ENCODE measurements around the gene CTNND2.

Gene CTNND2

DNA sequence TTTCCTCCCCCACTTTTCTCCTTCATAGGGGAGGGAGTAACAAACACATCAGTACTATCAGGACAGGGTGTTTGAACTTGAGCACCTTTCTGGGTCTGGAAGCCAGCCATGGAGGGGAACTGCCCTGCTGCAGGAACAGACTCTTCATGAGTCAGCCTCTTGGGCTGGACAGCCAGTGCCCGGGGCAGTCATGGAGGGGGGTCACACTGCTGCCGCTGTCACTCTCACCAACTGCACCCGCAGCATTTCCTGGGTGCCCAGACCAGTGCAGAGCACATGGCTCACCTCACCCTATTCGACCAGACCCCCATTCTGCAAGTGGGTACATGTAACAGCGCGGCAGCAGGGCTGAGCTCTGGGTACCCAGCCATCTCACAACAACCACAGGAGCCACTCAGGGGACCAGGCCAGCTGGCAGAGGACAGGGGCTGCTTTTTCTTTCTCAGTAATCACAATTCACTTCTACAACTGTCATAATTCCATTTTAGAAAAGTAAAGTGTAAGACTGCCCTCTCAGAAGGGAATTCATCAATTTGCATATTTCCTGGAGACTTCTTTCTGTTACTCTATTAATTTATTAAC, 118.4 kb downstream of the CTNND2 start:
- no peaks in the 10 kb centered on the region for H3K27me3 ChIP-seq (ENCODE audit: insufficient read depth, low read length)
- H3K36me3 ChIP-seq (ENCODE audit: control insufficient read depth in 1 of 2, insufficient read depth in 2 of 2, low read length in 2 of 2), result no peaks in the 10 kb centered on the region
- H3K4me3 ChIP-seq (ENCODE audit: low read depth, low read length), result no peak overlapping the region
- no peak overlapping the region for H2BK120ac ChIP-seq (ENCODE audit: insufficient read depth, low read length, poor library complexity)
- H2AK5ac ChIP-seq (ENCODE audit: low read length), result no peak overlapping the region
- H3K79me1 ChIP-seq (ENCODE audit: low read length), result no peaks in the 10 kb centered on the region
- no peak overlapping the region for H2BK12ac ChIP-seq (ENCODE audit: low read length)
- H3K4ac ChIP-seq (ENCODE audit: low read depth, low read length), result no peak overlapping the region
- no peak overlapping the region for H3K9ac ChIP-seq (ENCODE audit: low read length)
- no peak overlapping the region for H4K8ac ChIP-seq (ENCODE audit: low read depth, low read length)
- H3K27ac ChIP-seq (ENCODE audit: low read depth, low read length), result no peak overlapping the region
- H3K23ac ChIP-seq (ENCODE audit: low read length), result no peak overlapping the region
- H4K91ac ChIP-seq (ENCODE audit: low read depth, low read length), result no peak overlapping the region
- no peak overlapping the region for H3K4me2 ChIP-seq (ENCODE audit: low read length)
- H3K9me3 ChIP-seq (ENCODE audit: insufficient read depth, low read depth, low read length), result no peaks in the 10 kb centered on the region
- no peak for DNase-seq
- H2BK5ac ChIP-seq (ENCODE audit: low read depth, low read length, poor library complexity), result no peak overlapping the region
- no peaks in the 10 kb centered on the region for H3K79me2 ChIP-seq (ENCODE audit: control insufficient read depth, insufficient read depth, low read length, poor library complexity)
- H2AFZ ChIP-seq (ENCODE audit: insufficient read depth, low read length, poor library complexity), result no peak overlapping the region
- H4K12ac ChIP-seq (ENCODE audit: low read depth, low read length), result no peak overlapping the region
- H3K18ac ChIP-seq (ENCODE audit: low read length), result no peak overlapping the region
- no CpG with 5 or more reads among the region's 6 CpGs for WGBS (ENCODE audit: extremely low coverage, insufficient coverage, insufficient read length)
- H3K14ac ChIP-seq (ENCODE audit: low read length), result no peak overlapping the region
- no peaks in the 10 kb centered on the region for H3K4me1 ChIP-seq (ENCODE audit: control insufficient read depth in 1 of 2, insufficient read depth in 2 of 2, low read length in 2 of 2)

DNA sequence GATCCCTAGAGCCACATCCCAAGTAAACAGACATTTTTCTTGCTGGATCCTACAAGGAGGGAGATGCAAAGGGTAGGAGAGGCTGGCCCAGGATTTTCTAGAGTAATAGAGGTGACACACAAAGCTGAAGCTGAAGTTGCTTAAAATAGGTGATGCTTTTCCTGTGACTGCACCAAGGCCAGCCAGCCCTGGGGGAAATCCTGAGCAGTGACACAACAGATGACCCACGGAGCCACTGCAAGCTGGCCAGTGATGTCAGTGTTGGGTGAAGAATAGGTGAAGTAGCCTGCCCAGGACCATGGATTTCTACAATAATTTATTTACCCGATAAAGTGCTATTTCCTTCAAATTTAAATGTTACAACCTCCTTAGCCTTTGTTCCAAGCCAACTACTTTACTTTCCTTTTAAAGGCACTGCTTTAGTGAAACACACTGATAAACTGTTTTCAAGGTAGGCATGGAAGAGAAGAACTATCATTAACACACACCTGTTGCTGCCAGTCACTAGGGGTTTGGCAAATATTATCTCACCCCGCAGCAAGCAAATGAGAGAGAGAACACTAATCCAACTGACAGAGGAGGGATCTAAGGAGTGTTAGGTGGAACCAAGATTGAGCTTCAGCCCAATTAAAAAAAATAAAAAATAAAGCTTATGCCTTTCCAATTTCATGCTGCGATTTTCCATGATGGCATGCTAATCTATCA, 123.5 kb downstream of the CTNND2 start:
- no peaks in the 10 kb centered on the region for H3K27me3 ChIP-seq (ENCODE audit: insufficient read depth, low read length)
- no peak overlapping the region for H3K14ac ChIP-seq (ENCODE audit: low read length)
- no peaks in the 10 kb centered on the region for H3K9me3 ChIP-seq (ENCODE audit: insufficient read depth, low read depth, low read length)
- no peaks in the 10 kb centered on the region for H3K36me3 ChIP-seq (ENCODE audit: control insufficient read depth in 1 of 2, insufficient read depth in 2 of 2, low read length in 2 of 2)
- no peak overlapping the region for H4K8ac ChIP-seq (ENCODE audit: low read depth, low read length)
- peak; percentile 77 to 80 for DNase-seq
- H2BK120ac ChIP-seq (ENCODE audit: insufficient read depth, low read length, poor library complexity), result no peak overlapping the region
- H3K4me1 ChIP-seq (ENCODE audit: control insufficient read depth in 1 of 2, insufficient read depth in 2 of 2, low read length in 2 of 2), result no peaks in the 10 kb centered on the region
- H3K9ac ChIP-seq (ENCODE audit: low read length), result no peak overlapping the region
- H2BK5ac ChIP-seq (ENCODE audit: low read depth, low read length, poor library complexity), result no peak overlapping the region
- H3K27ac ChIP-seq (ENCODE audit: low read depth, low read length), result no peak overlapping the region
- no peak overlapping the region for H3K4me2 ChIP-seq (ENCODE audit: low read length)
- H4K12ac ChIP-seq (ENCODE audit: low read depth, low read length), result no peak overlapping the region
- H2BK12ac ChIP-seq (ENCODE audit: low read length), result no peak overlapping the region
- H3K79me2 ChIP-seq (ENCODE audit: control insufficient read depth, insufficient read depth, low read length, poor library complexity), result no peaks in the 10 kb centered on the region
- H3K4me3 ChIP-seq (ENCODE audit: low read depth, low read length), result no peak overlapping the region
- no peaks in the 10 kb centered on the region for H3K79me1 ChIP-seq (ENCODE audit: low read length)
- H4K91ac ChIP-seq (ENCODE audit: low read depth, low read length), result no peak overlapping the region
- no CpG with 5 or more reads among the region's 4 CpGs for WGBS (ENCODE audit: extremely low coverage, insufficient coverage, insufficient read length)
- H3K4ac ChIP-seq (ENCODE audit: low read depth, low read length), result no peak overlapping the region
- no peak overlapping the region for H2AFZ ChIP-seq (ENCODE audit: insufficient read depth, low read length, poor library complexity)
- no peak overlapping the region for H2AK5ac ChIP-seq (ENCODE audit: low read length)
- no peak overlapping the region for H3K18ac ChIP-seq (ENCODE audit: low read length)
- H3K23ac ChIP-seq (ENCODE audit: low read length), result no peak overlapping the region

DNA sequence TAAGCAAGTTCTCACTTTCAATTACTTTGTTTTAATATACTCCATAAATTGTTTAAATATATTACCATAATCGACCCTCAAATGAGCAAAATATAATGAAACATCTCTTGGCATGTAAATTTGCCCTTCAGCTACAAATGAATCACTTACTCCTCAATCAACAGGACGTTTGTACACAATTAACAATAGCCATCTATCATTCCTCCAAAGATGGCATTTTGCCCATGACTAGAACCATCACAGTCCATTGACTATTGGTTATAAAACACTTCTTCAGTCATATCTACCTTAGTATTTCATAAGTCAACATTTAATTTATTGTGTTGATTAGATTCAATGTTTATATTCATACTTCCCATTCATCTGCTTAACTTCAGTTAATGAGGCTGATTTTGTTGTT, 127.2 kb downstream of the CTNND2 start:
- Histone ChIP-seq H3K4ac (ENCODE audit: low read depth, low read length) (no peak overlapping the region), H4K12ac (ENCODE audit: low read depth, low read length) (no peak overlapping the region), H3K79me1 (ENCODE audit: low read length) (no peaks in the 10 kb centered on the region), H3K23ac (ENCODE audit: low read length) (no peak overlapping the region), H4K8ac (ENCODE audit: low read depth, low read length) (no peak overlapping the region), H3K4me2 (ENCODE audit: low read length) (no peak overlapping the region), H3K9me3 (ENCODE audit: insufficient read depth, low read depth, low read length) (no peaks in the 10 kb centered on the region), H3K14ac (ENCODE audit: low read length) (no peak overlapping the region), H3K9ac (ENCODE audit: low read length) (no peak overlapping the region), H3K36me3 (ENCODE audit: control insufficient read depth in 1 of 2, insufficient read depth in 2 of 2, low read length in 2 of 2) (no peaks in the 10 kb centered on the region), H3K4me1 (ENCODE audit: control insufficient read depth in 1 of 2, insufficient read depth in 2 of 2, low read length in 2 of 2) (no peaks in the 10 kb centered on the region), H2BK120ac (ENCODE audit: insufficient read depth, low read length, poor library complexity) (no peak overlapping the region), H3K18ac (ENCODE audit: low read length) (no peak overlapping the region), H4K91ac (ENCODE audit: low read depth, low read length) (no peak overlapping the region), H3K4me3 (ENCODE audit: low read depth, low read length) (no peak overlapping the region), H2BK12ac (ENCODE audit: low read length) (no peak overlapping the region), H3K79me2 (ENCODE audit: control insufficient read depth, insufficient read depth, low read length, poor library complexity) (no peaks in the 10 kb centered on the region), H2BK5ac (ENCODE audit: low read depth, low read length, poor library complexity) (no peak overlapping the region), H2AFZ (ENCODE audit: insufficient read depth, low read length, poor library complexity) (no peak overlapping the region), H2AK5ac (ENCODE audit: low read length) (no peak overlapping the region), H3K27me3 (ENCODE audit: insufficient read depth, low read length) (no peaks in the 10 kb centered on the region), H3K27ac (ENCODE audit: low read depth, low read length) (no peak overlapping the region)
- no CpG with 5 or more reads among the region's 2 CpGs for WGBS (ENCODE audit: extremely low coverage, insufficient coverage, insufficient read length)
- no peak for DNase-seq

DNA sequence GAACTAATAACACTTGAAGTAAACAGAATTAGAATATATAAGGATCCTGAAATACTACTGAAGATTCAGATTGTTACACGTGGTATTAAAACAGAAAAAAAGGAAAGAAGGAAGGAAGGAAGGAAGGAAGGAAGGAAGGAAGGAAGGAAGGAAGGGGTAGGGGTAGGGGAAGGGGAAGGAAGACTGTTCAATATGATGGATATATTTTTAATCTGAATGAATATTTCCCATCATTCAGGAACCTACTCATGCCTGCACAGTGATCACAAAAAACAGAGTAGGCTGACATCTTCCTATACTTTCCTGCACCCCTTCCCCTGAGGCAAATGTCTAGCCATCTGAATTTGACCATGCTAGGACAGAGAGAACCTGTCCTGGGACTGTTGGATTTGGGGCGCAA, 133.9 kb downstream of the CTNND2 start:
- Histone ChIP-seq H3K36me3 (ENCODE audit: control insufficient read depth in 1 of 2, insufficient read depth in 2 of 2, low read length in 2 of 2) (no peaks in the 10 kb centered on the region), H3K14ac (ENCODE audit: low read length) (no peak overlapping the region), H3K18ac (ENCODE audit: low read length) (no peak overlapping the region), H3K79me1 (ENCODE audit: low read length) (no peaks in the 10 kb centered on the region), H2AK5ac (ENCODE audit: low read length) (no peak overlapping the region), H3K27ac (ENCODE audit: low read depth, low read length) (no peak overlapping the region), H4K12ac (ENCODE audit: low read depth, low read length) (no peak overlapping the region), H3K23ac (ENCODE audit: low read length) (no peak overlapping the region), H3K9me3 (ENCODE audit: insufficient read depth, low read depth, low read length) (no peaks in the 10 kb centered on the region), H3K4ac (ENCODE audit: low read depth, low read length) (no peak overlapping the region), H3K27me3 (ENCODE audit: insufficient read depth, low read length) (no peaks in the 10 kb centered on the region), H3K4me1 (ENCODE audit: control insufficient read depth in 1 of 2, insufficient read depth in 2 of 2, low read length in 2 of 2) (no peaks in the 10 kb centered on the region), H2BK120ac (ENCODE audit: insufficient read depth, low read length, poor library complexity) (no peak overlapping the region), H2BK5ac (ENCODE audit: low read depth, low read length, poor library complexity) (no peak overlapping the region), H2BK12ac (ENCODE audit: low read length) (no peak overlapping the region), H3K4me3 (ENCODE audit: low read depth, low read length) (no peak overlapping the region), H2AFZ (ENCODE audit: insufficient read depth, low read length, poor library complexity) (no peak overlapping the region), H4K91ac (ENCODE audit: low read depth, low read length) (no peak overlapping the region), H3K4me2 (ENCODE audit: low read length) (no peak overlapping the region), H3K9ac (ENCODE audit: low read length) (no peak overlapping the region), H3K79me2 (ENCODE audit: control insufficient read depth, insufficient read depth, low read length, poor library complexity) (no peaks in the 10 kb centered on the region), H4K8ac (ENCODE audit: low read depth, low read length) (no peak overlapping the region)
- no peak for DNase-seq
- no CpG with 5 or more reads among the region's 2 CpGs for WGBS (ENCODE audit: extremely low coverage, insufficient coverage, insufficient read length)
